Measurements from ENCODE around the gene TMEM63C.
"Not testable (repeated sequence)": the region's sequence is repeated elsewhere in the genome, so short reads cannot be mapped to it uniquely, and the experiment has no call there.

TMEM63C gene

GRCh38 chr14:77279719-77280118, 98.1 kb downstream of the TMEM63C start:
- peaks cover 22% of the 10 kb centered on the region; the same call in 1 of the 2 replicates for H3K36me3 ChIP-seq (ENCODE audit: insufficient read depth, low read length)
- no peaks in the 10 kb centered on the region for H3K79me2 ChIP-seq (ENCODE audit: insufficient read depth, low read length)
- no peak overlapping the region for H2AFZ ChIP-seq (ENCODE audit: low read length)
- no peak overlapping the region for H3K4me2 ChIP-seq (ENCODE audit: low read depth, low read length, poor library complexity, severe bottlenecking)
- no peaks in the 10 kb centered on the region for H3K27me3 ChIP-seq (ENCODE audit: insufficient read depth, low read length, poor library complexity, severe bottlenecking)
- H3K4me1 ChIP-seq (ENCODE audit: insufficient read depth, low read length, poor library complexity, severe bottlenecking), result no peaks in the 10 kb centered on the region
- H3K9ac ChIP-seq (ENCODE audit: low read depth, low read length, poor library complexity, severe bottlenecking), result no peak overlapping the region
- H3F3A ChIP-seq (ENCODE audit: low read depth), result no peaks in the 10 kb centered on the region
- no peaks in the 10 kb centered on the region for H4K20me1 ChIP-seq (ENCODE audit: insufficient read depth, low read length, poor library complexity, severe bottlenecking)
- no peaks in the 10 kb centered on the region for H3K9me3 ChIP-seq (ENCODE audit: insufficient read depth, low read depth, low read length)
- no peak overlapping the region for H3K4me3 ChIP-seq (ENCODE audit: low read length, poor library complexity, severe bottlenecking)
- TF ChIP-seq, protein P1, sequence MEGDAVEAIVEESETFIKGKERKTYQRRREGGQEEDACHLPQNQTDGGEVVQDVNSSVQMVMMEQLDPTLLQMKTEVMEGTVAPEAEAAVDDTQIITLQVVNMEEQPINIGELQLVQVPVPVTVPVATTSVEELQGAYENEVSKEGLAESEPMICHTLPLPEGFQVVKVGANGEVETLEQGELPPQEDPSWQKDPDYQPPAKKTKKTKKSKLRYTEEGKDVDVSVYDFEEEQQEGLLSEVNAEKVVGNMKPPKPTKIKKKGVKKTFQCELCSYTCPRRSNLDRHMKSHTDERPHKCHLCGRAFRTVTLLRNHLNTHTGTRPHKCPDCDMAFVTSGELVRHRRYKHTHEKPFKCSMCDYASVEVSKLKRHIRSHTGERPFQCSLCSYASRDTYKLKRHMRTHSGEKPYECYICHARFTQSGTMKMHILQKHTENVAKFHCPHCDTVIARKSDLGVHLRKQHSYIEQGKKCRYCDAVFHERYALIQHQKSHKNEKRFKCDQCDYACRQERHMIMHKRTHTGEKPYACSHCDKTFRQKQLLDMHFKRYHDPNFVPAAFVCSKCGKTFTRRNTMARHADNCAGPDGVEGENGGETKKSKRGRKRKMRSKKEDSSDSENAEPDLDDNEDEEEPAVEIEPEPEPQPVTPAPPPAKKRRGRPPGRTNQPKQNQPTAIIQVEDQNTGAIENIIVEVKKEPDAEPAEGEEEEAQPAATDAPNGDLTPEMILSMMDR (conservative IDR thresholded peaks at IDR 0.05; ENCODE audit: low read length), result no peak
- no peak for TF ChIP-seq EZH2phosphoT487 (IDR thresholded peaks at IDR 0.05; ENCODE audit: borderline replicate concordance)
- H3K9me2 ChIP-seq (replicated peaks; ENCODE audit: low read depth, low read length), result no peaks in the 10 kb centered on the region

- H3K4me2 ChIP-seq (ENCODE audit: low read depth, low read length, poor library complexity, severe bottlenecking); H3F3A ChIP-seq (ENCODE audit: low read depth); H2AFZ ChIP-seq (ENCODE audit: low read length); H3K4me1 ChIP-seq (ENCODE audit: insufficient read depth, low read length, poor library complexity, severe bottlenecking); H4K20me1 ChIP-seq (ENCODE audit: insufficient read depth, low read length, poor library complexity, severe bottlenecking); H3K4me3 ChIP-seq (ENCODE audit: low read length, poor library complexity, severe bottlenecking); H3K9me2 ChIP-seq (replicated peaks; ENCODE audit: low read depth, low read length); H3K79me2 ChIP-seq (ENCODE audit: insufficient read depth, low read length); H3K9ac ChIP-seq (ENCODE audit: low read depth, low read length, poor library complexity, severe bottlenecking); H3K27me3 ChIP-seq (ENCODE audit: insufficient read depth, low read length, poor library complexity, severe bottlenecking); H3K9me3 ChIP-seq (ENCODE audit: insufficient read depth, low read depth, low read length): not testable (repeated sequence)
- peaks cover 34% of the 10 kb centered on the region; the same call in 1 of the 2 replicates for H3K36me3 ChIP-seq (ENCODE audit: insufficient read depth, low read length)
Measured at GRCh38 chr14:77280921-77281320, 99.3 kb downstream of the TMEM63C start.

- peaks cover 44% of the 10 kb centered on the region; the same call in 1 of the 2 replicates for H3K36me3 ChIP-seq (ENCODE audit: insufficient read depth, low read length)
Measured at GRCh38 chr14:77281852-77282410, 100.3 kb downstream of the TMEM63C start.

More at GRCh38 chr14:77281852-77282410, 100.3 kb downstream of the TMEM63C start:
- H3K9me2 ChIP-seq (replicated peaks; ENCODE audit: low read depth, low read length), result no peaks in the 10 kb centered on the region
- H4K20me1 ChIP-seq (ENCODE audit: insufficient read depth, low read length, poor library complexity, severe bottlenecking), result no peaks in the 10 kb centered on the region
- TF ChIP-seq EZH2phosphoT487 (IDR thresholded peaks at IDR 0.05; ENCODE audit: borderline replicate concordance), result no peak
- TF ChIP-seq, protein P1 (conservative IDR thresholded peaks at IDR 0.05; ENCODE audit: low read length), result no peak
- H3F3A ChIP-seq (ENCODE audit: low read depth), result no peaks in the 10 kb centered on the region
- no peak overlapping the region for H3K9ac ChIP-seq (ENCODE audit: low read depth, low read length, poor library complexity, severe bottlenecking)
- H2AFZ ChIP-seq (ENCODE audit: low read length), result no peak overlapping the region
- no peaks in the 10 kb centered on the region for H3K79me2 ChIP-seq (ENCODE audit: insufficient read depth, low read length)
- H3K4me1 ChIP-seq (ENCODE audit: insufficient read depth, low read length, poor library complexity, severe bottlenecking), result no peaks in the 10 kb centered on the region
- no peak overlapping the region for H3K4me2 ChIP-seq (ENCODE audit: low read depth, low read length, poor library complexity, severe bottlenecking)
- H3K9me3 ChIP-seq (ENCODE audit: insufficient read depth, low read depth, low read length), result no peaks in the 10 kb centered on the region
- H3K27me3 ChIP-seq (ENCODE audit: insufficient read depth, low read length, poor library complexity, severe bottlenecking), result no peaks in the 10 kb centered on the region
- no peak overlapping the region for H3K4me3 ChIP-seq (ENCODE audit: low read length, poor library complexity, severe bottlenecking)
